Motor neuron (in vitro differentiated cells): Measurements from ENCODE around the gene CTNNA2. TPM values are rescaled to one million over a fixed set of nuclear protein-coding genes. Genes with fewer than 3 reads are reported as not detected.

Experiments used
- ATAC-seq, 8 experiments: fragments of 200-7000 bp; cut with Tn5 transposase; replicated peaks in 6 of 8; 2 replicates each; pipeline ENCODE4 v1.8.0; 2021; ENCODE audit warnings: mild to moderate bottlenecking in 8 of 8, moderate library complexity in 8 of 8
- H3K27ac ChIP-seq, 2 donors: fragments of 250-450 bp; sonication (Bioruptor Pico); 2 replicates each; pipeline ENCODE4 v1.9.0; 2021; ENCODE audit warnings: antibody characterized with exemption in 2 of 2, mild to moderate bottlenecking in 2 of 2, moderate library complexity in 1 of 2
- H3K4me1 ChIP-seq, 2 donors: fragments of 250-450 bp; sonication (Bioruptor Pico); replicated peaks in 1 of 2; 2 replicates each; pipeline ENCODE4 v1.6.1; 2021; ENCODE audit warnings: antibody characterized with exemption in 2 of 2, mild to moderate bottlenecking in 2 of 2, moderate library complexity in 1 of 2
- H3K4me3 ChIP-seq, 5 donors: fragments of 250-450 bp; sonication (Bioruptor Pico); 2 replicates each; pipeline ENCODE4 v1.9.0; 2021; ENCODE audit warnings: antibody characterized with exemption in 5 of 5, mild to moderate bottlenecking in 5 of 5, moderate library complexity in 4 of 5
- WGBS, 10 experiments: fragments of 450-650 bp; shearing (Covaris generic); methylation state at CpG; one replicate each; pipeline ENCODE4 v1.0.0; 2022; 5-methylcytosine and 5-hydroxymethylcytosine counted together
- in situ Hi-C, 9 experiments: fragments of 400-800 bp; cut with MboI; loops; one replicate each; pipeline ENCODE4 v1.15.0; 2021; ENCODE audit warnings: low sequenced_read_pairs in 9 of 9, low pct_unique_long_range_greater_than_20kb in 2 of 9; ENCODE audit not compliant: unreplicated experiment in 9 of 9
- total RNA-seq, 8 experiments: library from RNA; unstranded; fragments of 300-600 nt; gene quantifications; 2 replicates each; pipeline versions ENCODE4 v1.2.3 to v1.2.4, GENCODE V29; 2022

CTNNA2 gene
- total RNA-seq, 8 experiments from 2014 or later, result 0.81 to 127 (median 56.5) TPM

GRCh38 chr2:80506563-80506962 lies 993.7 kb downstream of the CTNNA2 start:
- H3K27ac ChIP-seq, result no peak overlapping the region
- H3K4me3 ChIP-seq, result no peak overlapping the region
- no peak for ATAC-seq
- in situ Hi-C loops, result no loop called here
- no peaks in the 10 kb centered on the region for H3K4me1 ChIP-seq
- 8 to 100% (median 67%) methylated on average over 1 of the region's 1 CpG; no CpG with 5 or more reads in 5 of the 10 experiments for WGBS, 10 experiments

GRCh38 chr2:80510716-80511115 lies 997.9 kb downstream of the CTNNA2 start:
- WGBS, 10 experiments, result 0 to 100% (median 65%) methylated on average over 1 to 3 of the region's 3 CpGs
- no peak overlapping the region for H3K4me3 ChIP-seq
- no peak overlapping the region for H3K27ac ChIP-seq
- no peaks in the 10 kb centered on the region for H3K4me1 ChIP-seq
- in situ Hi-C loops, result no loop called here
- ATAC-seq, result no peak

GRCh38 chr2:80515964-80516363 lies 1003.1 kb downstream of the CTNNA2 start:
- Histone ChIP-seq H3K4me3 (no peak overlapping the region), H3K27ac (no peak overlapping the region), H3K4me1 (no peaks in the 10 kb centered on the region)
- 20 to 100% (median 50%) methylated on average over 1 to 3 of the region's 3 CpGs; no CpG with 5 or more reads in 2 of the 10 experiments for WGBS, 10 experiments
- in situ Hi-C loops, result no loop called here
- ATAC-seq, result no peak

GRCh38 chr2:80517316-80517715 lies 1004.5 kb downstream of the CTNNA2 start:
- H3K27ac ChIP-seq, result no peak overlapping the region
- H3K4me3 ChIP-seq, result no peak overlapping the region
- H3K4me1 ChIP-seq, result no peaks in the 10 kb centered on the region
- 0 to 94% (median 55%) methylated on average over 1 to 3 of the region's 3 CpGs; no CpG with 5 or more reads in 1 of the 10 experiments for WGBS, 10 experiments
- in situ Hi-C loops, result no loop called here
- ATAC-seq, result no peak

GRCh38 chr2:80519121-80519643 lies 1006.3 kb downstream of the CTNNA2 start:
- no peaks in the 10 kb centered on the region for H3K4me1 ChIP-seq
- ATAC-seq, result no peak
- H3K4me3 ChIP-seq, result no peak overlapping the region
- in situ Hi-C loops, result no loop called here
- 0 to 100% (median 54%) methylated on average over 1 to 3 of the region's 3 CpGs; no CpG with 5 or more reads in 2 of the 10 experiments for WGBS, 10 experiments
- H3K27ac ChIP-seq, result no peak overlapping the region

- Histone ChIP-seq H3K4me1 (no peaks in the 10 kb centered on the region), H3K27ac (no peak overlapping the region), H3K4me3 (no peak overlapping the region)
- in situ Hi-C loops, result no loop called here
- 83% methylated on average over 1 of the region's 1 CpG; no CpG with 5 or more reads in 9 of the 10 experiments for WGBS, 10 experiments
- no peak for ATAC-seq
These were observed 1006.9 kb downstream of the CTNNA2 start for GRCh38 chr2:80519699-80520291.

GRCh38 chr2:80525152-80525551 lies 1012.3 kb downstream of the CTNNA2 start:
- WGBS, 10 experiments, result 20 to 80% (median 57%) methylated on average over 1 of the region's 2 CpGs; no CpG with 5 or more reads in 5 of the 10 experiments

GRCh38 chr2:80527119-80527518 lies 1014.3 kb downstream of the CTNNA2 start:
- no peaks in the 10 kb centered on the region for H3K4me1 ChIP-seq
- WGBS, 10 experiments, result 0 to 100% (median 83%) methylated on average over 1 to 3 of the region's 3 CpGs
- ATAC-seq, result no peak
- H3K27ac ChIP-seq, result no peak overlapping the region
- in situ Hi-C loops, result no loop called here
- no peak overlapping the region for H3K4me3 ChIP-seq

More at GRCh38 chr2:80525152-80525551, 1012.3 kb downstream of the CTNNA2 start:
- Histone ChIP-seq H3K4me1 (no peaks in the 10 kb centered on the region), H3K27ac (no peak overlapping the region), H3K4me3 (no peak overlapping the region)
- in situ Hi-C loops, result no loop called here
- no peak for ATAC-seq

- no peak for ATAC-seq
- Histone ChIP-seq H3K4me3 (no peak overlapping the region), H3K4me1 (peaks cover 0 to 7% of the 10 kb centered on the region in 2 donors), H3K27ac (no peak overlapping the region)
- in situ Hi-C loops, result no loop called here
- WGBS, 10 experiments, result 10 to 100% (median 82%) methylated on average over 1 to 5 of the region's 7 CpGs; no CpG with 5 or more reads in 1 of the 10 experiments
These were observed 1016.8 kb downstream of the CTNNA2 start for GRCh38 chr2:80529466-80530165.

- 0 to 63% (median 16%) methylated on average over 2 to 3 of the region's 3 CpGs; no CpG with 5 or more reads in 1 of the 10 experiments for WGBS, 10 experiments
- Histone ChIP-seq H3K27ac (no peak overlapping the region), H3K4me1 (peaks cover 0 to 7% of the 10 kb centered on the region in 2 donors), H3K4me3 (no peak overlapping the region)
- no peak for ATAC-seq
- in situ Hi-C loops, result no loop called here
These were observed 1017.7 kb downstream of the CTNNA2 start for GRCh38 chr2:80530442-80531064.

- in situ Hi-C loops, result no loop called here
- H3K4me3 ChIP-seq, result no peak overlapping the region
- WGBS, 10 experiments, result 0 to 100% (median 55%) methylated on average over 1 of the region's 1 CpG; no CpG with 5 or more reads in 6 of the 10 experiments
- ATAC-seq, result no peak
- no peak overlapping the region for H3K27ac ChIP-seq
- H3K4me1 ChIP-seq, result peaks cover 0 to 7% of the 10 kb centered on the region in 2 donors
These were observed 1018.5 kb downstream of the CTNNA2 start for GRCh38 chr2:80531319-80531718.

- 10 to 92% (median 63%) methylated on average over 2 to 10 of the region's 13 CpGs for WGBS, 10 experiments
- ATAC-seq, result peak in 1 of 8 experiments; percentile 22
- H3K27ac ChIP-seq, result no peak overlapping the region
- H3K4me3 ChIP-seq, result no peak overlapping the region
- H3K4me1 ChIP-seq, result no peaks in the 10 kb centered on the region
- in situ Hi-C loops, result no loop called here
These were observed 1032.8 kb downstream of the CTNNA2 start for GRCh38 chr2:80545420-80546210.
